Measurements from ENCODE around the gene FNIP1.
"Not testable (repeated sequence)": the region's sequence is repeated elsewhere in the genome, so short reads cannot be mapped to it uniquely, and the experiment has no call there.

DNA sequence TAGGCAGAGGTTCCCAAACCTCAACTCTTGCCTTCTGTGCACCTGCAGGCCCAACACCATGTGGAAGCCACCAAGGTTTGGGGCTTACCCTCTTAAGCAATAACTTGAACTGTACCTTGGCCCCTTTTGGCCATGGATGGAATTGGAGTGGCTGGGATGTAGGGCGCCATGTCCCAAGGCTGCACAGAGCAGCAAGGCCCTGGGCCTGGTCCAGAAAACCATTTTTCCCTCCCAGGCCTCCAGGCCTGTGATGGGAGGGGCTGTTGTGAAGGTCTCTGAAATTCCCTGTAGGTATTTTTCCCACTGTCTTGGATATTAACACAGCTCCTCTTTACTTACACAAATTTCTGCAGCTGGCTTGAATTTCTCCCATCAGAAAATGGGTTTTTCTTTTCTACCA, 46.2 kb upstream of the FNIP1 start:
- TF ChIP-seq CTCF (IDR thresholded peaks at IDR 0.05 in 8 of 11, conservative IDR thresholded peaks at IDR 0.05 in 3 of 11); POLR2A (IDR thresholded peaks at IDR 0.05); POLR2AphosphoS5 (IDR thresholded peaks at IDR 0.05): not testable (repeated sequence)

Data from spleen (tissue), 7 donors.